NOMO-1 treated with DMSO at 0.1 percent for 48 hours (cell line): ENCODE results near the gene ARPP21.

Source experiments
- DNase-seq: peaks from one replicate; lab custom pipeline; 2025; ENCODE audit not compliant: unreplicated experiment; lab: John Stamatoyannopoulos, UW

The ARPP21 gene

GRCh38 chr3:35674451-35675109, 35.3 kb downstream of the ARPP21 start:
- no peak for DNase-seq

- no peak for DNase-seq
Measured at GRCh38 chr3:35675206-35675605, 35.9 kb downstream of the ARPP21 start.

GRCh38 chr3:35675621-35676020, 36.3 kb downstream of the ARPP21 start:
- DNase-seq = no peak

GRCh38 chr3:35677797-35678196, 38.5 kb downstream of the ARPP21 start:
- DNase-seq = no peak

- no peak for DNase-seq
Measured at GRCh38 chr3:35678643-35679161, 39.4 kb downstream of the ARPP21 start.

GRCh38 chr3:35679409-35680080, 40.2 kb downstream of the ARPP21 start:
- no peak for DNase-seq

- DNase-seq = no peak
Measured at GRCh38 chr3:35680866-35681650, 41.7 kb downstream of the ARPP21 start.

GRCh38 chr3:35685153-35685552, 45.8 kb downstream of the ARPP21 start:
- DNase-seq = no peak

- DNase-seq = no peak
Measured at GRCh38 chr3:35688826-35689225, 49.5 kb downstream of the ARPP21 start.

- no peak for DNase-seq
Measured at GRCh38 chr3:35690271-35690670, 50.9 kb downstream of the ARPP21 start.

GRCh38 chr3:35705904-35706303, 66.6 kb downstream of the ARPP21 start:
- DNase-seq = peak; percentile 95

- no peak for DNase-seq
Measured at GRCh38 chr3:35707904-35708303, 68.6 kb downstream of the ARPP21 start.

GRCh38 chr3:35708394-35709271, 69.3 kb downstream of the ARPP21 start:
- peak; percentile 63 for DNase-seq

- no peak for DNase-seq
Measured at GRCh38 chr3:35709691-35710090, 70.4 kb downstream of the ARPP21 start.

- no peak for DNase-seq
Measured at GRCh38 chr3:35710554-35710953, 71.2 kb downstream of the ARPP21 start.

GRCh38 chr3:35718921-35719320, 79.6 kb downstream of the ARPP21 start:
- DNase-seq = no peak

- DNase-seq = no peak
Measured at GRCh38 chr3:35721628-35722027, 82.3 kb downstream of the ARPP21 start.

GRCh38 chr3:35722902-35723301, 83.6 kb downstream of the ARPP21 start:
- DNase-seq = no peak

GRCh38 chr3:35723480-35724097, 84.3 kb downstream of the ARPP21 start:
- DNase-seq = no peak

- no peak for DNase-seq
Measured at GRCh38 chr3:35724106-35724505, 84.8 kb downstream of the ARPP21 start.
